HL-60 (cell line): ENCODE results near the gene EHD4.

Experiments
- DNase-seq, 2 experiments: peaks; one replicate each; pipeline ENCODE4 v3.0.0-alpha.2; 2010 to 2020; ENCODE audit warnings: low read depth in 1 of 2, low spot score in 1 of 2
- H3K27ac ChIP-seq: fragments of 250-450 bp; sonication (Bioruptor Pico); replicated peaks from 2 replicates; pipeline ENCODE4 v1.5.1; 2020; ENCODE audit warnings: mild to moderate bottlenecking, moderate library complexity
- H3K27me3 ChIP-seq: fragments of 250-450 bp; sonication (Bioruptor Pico); 2 replicates; pipeline ENCODE4 v1.5.1; 2021; ENCODE audit warnings: mild to moderate bottlenecking, moderate library complexity; ENCODE audit not compliant: insufficient read depth, poor library complexity, severe bottlenecking
- H3K4me3 ChIP-seq: replicated peaks from 2 replicates; pipeline ENCODE4 v1.5.1; 2011; ENCODE audit warnings: mild to moderate bottlenecking, control low read depth, low read length; ENCODE audit not compliant: insufficient read depth
- CTCF ChIP-seq: IDR thresholded peaks from one replicate; pipeline ENCODE4 v1.5.1; 2011; ENCODE audit warnings: low read length, control low read depth, inconsistent platforms; ENCODE audit not compliant: insufficient read depth
- GABPA ChIP-seq: IDR thresholded peaks from 2 replicates; pipeline ENCODE4 v1.6.1; 2012; ENCODE audit warnings: low read depth
- POLR2AphosphoS5 ChIP-seq: IDR thresholded peaks from 2 replicates; pipeline ENCODE4 v1.6.1; 2012; ENCODE audit warnings: low read depth
- SPI1 ChIP-seq: IDR thresholded peaks from 2 replicates; pipeline ENCODE4 v1.6.1; 2012; ENCODE audit warnings: low read depth, mild to moderate bottlenecking, borderline replicate concordance
- TF ChIP-seq, protein P1 (sequence below): IDR thresholded peaks from 2 replicates; pipeline ENCODE4 v1.6.1; 2012; ENCODE audit warnings: low read depth; ENCODE audit not compliant: insufficient replicate concordance

Gene EHD4

GRCh38 chr15:41917767-41918430 lies 54.5 kb downstream of the EHD4 start:
- Histone ChIP-seq H3K27me3 (no peaks in the 10 kb centered on the region), H3K4me3 (no peak overlapping the region), H3K27ac (no peak overlapping the region)
- DNase-seq: peak in 1 of 2 experiments; percentile 52
- TF ChIP-seq, protein P1, sequence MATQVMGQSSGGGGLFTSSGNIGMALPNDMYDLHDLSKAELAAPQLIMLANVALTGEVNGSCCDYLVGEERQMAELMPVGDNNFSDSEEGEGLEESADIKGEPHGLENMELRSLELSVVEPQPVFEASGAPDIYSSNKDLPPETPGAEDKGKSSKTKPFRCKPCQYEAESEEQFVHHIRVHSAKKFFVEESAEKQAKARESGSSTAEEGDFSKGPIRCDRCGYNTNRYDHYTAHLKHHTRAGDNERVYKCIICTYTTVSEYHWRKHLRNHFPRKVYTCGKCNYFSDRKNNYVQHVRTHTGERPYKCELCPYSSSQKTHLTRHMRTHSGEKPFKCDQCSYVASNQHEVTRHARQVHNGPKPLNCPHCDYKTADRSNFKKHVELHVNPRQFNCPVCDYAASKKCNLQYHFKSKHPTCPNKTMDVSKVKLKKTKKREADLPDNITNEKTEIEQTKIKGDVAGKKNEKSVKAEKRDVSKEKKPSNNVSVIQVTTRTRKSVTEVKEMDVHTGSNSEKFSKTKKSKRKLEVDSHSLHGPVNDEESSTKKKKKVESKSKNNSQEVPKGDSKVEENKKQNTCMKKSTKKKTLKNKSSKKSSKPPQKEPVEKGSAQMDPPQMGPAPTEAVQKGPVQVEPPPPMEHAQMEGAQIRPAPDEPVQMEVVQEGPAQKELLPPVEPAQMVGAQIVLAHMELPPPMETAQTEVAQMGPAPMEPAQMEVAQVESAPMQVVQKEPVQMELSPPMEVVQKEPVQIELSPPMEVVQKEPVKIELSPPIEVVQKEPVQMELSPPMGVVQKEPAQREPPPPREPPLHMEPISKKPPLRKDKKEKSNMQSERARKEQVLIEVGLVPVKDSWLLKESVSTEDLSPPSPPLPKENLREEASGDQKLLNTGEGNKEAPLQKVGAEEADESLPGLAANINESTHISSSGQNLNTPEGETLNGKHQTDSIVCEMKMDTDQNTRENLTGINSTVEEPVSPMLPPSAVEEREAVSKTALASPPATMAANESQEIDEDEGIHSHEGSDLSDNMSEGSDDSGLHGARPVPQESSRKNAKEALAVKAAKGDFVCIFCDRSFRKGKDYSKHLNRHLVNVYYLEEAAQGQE: no peak
- no peak for TF ChIP-seq SPI1
- TF ChIP-seq CTCF: no peak

DNA sequence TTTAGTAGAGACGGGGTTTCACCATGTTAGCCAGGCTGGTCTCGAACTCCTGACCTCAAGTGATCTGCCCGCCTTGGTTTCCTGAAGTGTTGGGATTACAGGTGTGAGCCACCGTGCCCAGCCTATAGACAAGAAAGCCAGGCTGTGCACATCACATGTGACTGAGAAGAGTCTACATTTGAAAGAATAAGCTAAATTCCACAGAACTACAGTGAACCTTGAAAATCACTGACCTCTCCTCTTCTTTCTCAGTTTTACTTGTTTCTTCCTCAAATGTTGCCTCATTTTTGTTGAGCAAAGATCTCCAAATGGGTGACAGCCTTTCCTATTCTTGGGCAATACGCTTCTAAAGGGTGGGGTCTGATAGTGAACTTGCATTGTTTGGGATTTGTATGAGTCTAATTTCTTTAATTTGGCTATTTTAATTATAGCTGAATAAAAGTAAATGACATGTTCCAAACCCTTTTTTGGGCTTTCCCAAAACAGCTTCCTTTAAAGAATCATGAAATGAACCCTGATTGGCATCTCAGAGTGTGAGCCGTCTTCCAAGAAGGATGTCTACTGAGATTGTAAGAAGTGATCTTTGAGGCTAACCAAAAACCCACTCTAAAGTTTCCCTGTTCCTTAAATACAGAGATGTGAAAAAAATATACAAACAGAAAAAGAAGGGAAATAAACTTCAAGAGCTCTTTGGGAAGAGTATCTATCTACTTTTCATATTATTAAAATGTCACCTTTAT lies 56.9 kb downstream of the EHD4 start:
- Histone ChIP-seq H3K27me3 (no peaks in the 10 kb centered on the region), H3K4me3 (no peak overlapping the region), H3K27ac (no peak overlapping the region)
- DNase-seq: no peak
- TF ChIP-seq GABPA: no peak
- no peak for TF ChIP-seq SPI1
- TF ChIP-seq CTCF: no peak
- TF ChIP-seq, protein P1: no peak
- TF ChIP-seq POLR2AphosphoS5: no peak

- H3K4me3 ChIP-seq: no peak overlapping the region
These were observed 57.9 kb downstream of the EHD4 start for GRCh38 chr15:41914411-41914810.

More at GRCh38 chr15:41914411-41914810, 57.9 kb downstream of the EHD4 start:
- no peak for DNase-seq
- TF ChIP-seq POLR2AphosphoS5 (no peak), SPI1 (no peak), CTCF (no peak), GABPA (no peak)
- TF ChIP-seq, protein P1: no peak
- no peaks in the 10 kb centered on the region for H3K27me3 ChIP-seq
- no peak overlapping the region for H3K27ac ChIP-seq
